Heart left ventricle (tissue), 16 donors: ENCODE data around the gene VCPKMT. TPM values are rescaled to one million over a fixed set of nuclear protein-coding genes. Genes with fewer than 3 reads are reported as not detected.

Source experiments
- ATAC-seq, 4 donors: fragments of 200-7000 bp; cut with Tn5 transposase; one replicate each; pipeline ENCODE4 v1.9.1; 2020 to 2022; ENCODE audit warnings: moderate library complexity in 4 of 4, mild to moderate bottlenecking in 3 of 4, moderate number of reproducible peaks in 1 of 4
- DNase-seq, 5 donors: peaks; one replicate each; pipeline ENCODE4 v3.0.0-alpha.2; 2020
- H3K27ac ChIP-seq, 12 donors: fragments of 200-600 bp; sonication (generic) in 4 of 12; one replicate each; pipeline versions ENCODE4 v1.5.0 to v1.8.0; 2016 to 2022; ENCODE audit warnings: mild to moderate bottlenecking in 2 of 12
- H3K27me3 ChIP-seq, 9 donors: fragments of 200-600 bp; sonication (generic) in 2 of 9; one replicate each; pipeline versions ENCODE4 v1.5.1 to v1.8.0; 2016 to 2022; ENCODE audit warnings: mild to moderate bottlenecking in 3 of 9
- H3K36me3 ChIP-seq, 9 donors: fragments of 200-600 bp; sonication (generic) in 2 of 9; one replicate each; pipeline versions ENCODE4 v1.5.0 to v1.8.0; 2018 to 2022; ENCODE audit warnings: mild to moderate bottlenecking in 2 of 9
- H3K4me1 ChIP-seq, 12 donors: fragments of 200-600 bp; sonication (generic) in 4 of 12; one replicate each; pipeline versions ENCODE4 v1.5.0 to v1.8.0; 2016 to 2022; ENCODE audit warnings: mild to moderate bottlenecking in 3 of 12
- H3K4me3 ChIP-seq, 12 donors: fragments of 200-600 bp; sonication (generic) in 4 of 12; one replicate each; pipeline versions ENCODE4 v1.5.0 to v1.8.0; 2017 to 2022; ENCODE audit warnings: mild to moderate bottlenecking in 9 of 12, moderate library complexity in 4 of 12
- H3K9me3 ChIP-seq, 12 donors: fragments of 200-600 bp; sonication (generic) in 4 of 12; one replicate each; pipeline versions ENCODE4 v1.5.0 to v1.8.0; 2016 to 2022; ENCODE audit warnings: mild to moderate bottlenecking in 1 of 12
- CTCF ChIP-seq, 12 donors: fragments of 200-600 bp; sonication (generic) in 4 of 12; IDR thresholded peaks; one replicate each; pipeline versions ENCODE4 v1.5.0 to v1.8.0; 2018 to 2022; ENCODE audit warnings: antibody characterized with exemption in 12 of 12, mild to moderate bottlenecking in 5 of 12
- POLR2A ChIP-seq, 2 donors: fragments of 450-650 bp; IDR thresholded peaks; one replicate each; pipeline ENCODE4 v1.6.1; 2017; ENCODE audit warnings: antibody characterized with exemption in 2 of 2, mild to moderate bottlenecking in 2 of 2, moderate library complexity in 2 of 2
- WGBS, 4 donors: extraction: QIAGEN DNeasy Blood & Tissue Kit in 2 of 4; methylation state at CpG; one replicate each; pipeline versions ENCODE4 v1.1.5 to v1.1.7; 2013 to 2018; 5-methylcytosine and 5-hydroxymethylcytosine counted together
- intact Hi-C, 10 donors: fragments of 100-400 bp; cut with DNase I; formaldehyde crosslinking; loops; one replicate each; pipeline versions ENCODE4 v1.11.1 to v1.14.2; 2022
- polyA plus RNA-seq, 2 donors: library from polyadenylated mRNA; stranded (reverse); fragments of 200-250 nt; gene quantifications; one replicate each; pipeline ENCODE4 v1.2.3, GENCODE V29; 2013
- total RNA-seq, 9 donors: library from RNA; depleted of rRNA in 2 of 9; stranded (reverse); fragments of >200 nt in 2 of 9; fragmentation: NEBNext Ultra II Directional in 3 of 9; extraction: Animal tissue kit (Norgen Biotek cat#: 25700) in 3 of 9; gene quantifications; one replicate each; pipeline versions ENCODE4 v1.1.0 to v1.2.4, GENCODE V29; 2016 to 2023
- donor health status: ischemic (EF 13 %, LVEDD 7.1; RV severe dilation, severe dysfunction).
- donor health status: healthy with polysubstance abuse.
- donor health status: DM: no; HTN: yes; CAD: no.
- donor health status: DM: no; HTN: no; CAD: no.
- donor health status: ischemic (EF 25% LVEDD 6.9; RV normal size, moderate dysfunction).
- donor health status: ischemic (EF 25% LVEDD 5.7; RV mildly dilated, moderate dysfunction).
- donor health status: healthy.
- donor health status: DM: yes; HTN: yes; CAD: no.
- donor health status: ischemic (EF 35%, LVEDD 5.7; RV mildly dilated, moderate dysfunction).
- donor health status: nonischemic (EF 11% LVEDD 7.7; RV severe dilation, severe dysfunction).
- donor health status: DM: yes; HTN: yes; CAD: no.
- donor health status: PGD.
- donor health status: ischemic (EF 29% LVEDD 5.4; RV normal size, mild dysfunction).
- donor health status: nonischemic (EF 23%, LVEDD 6.1; RV moderate dilation, normal function).

The VCPKMT gene
- total and polyA plus RNA-seq, 11 donors: 0.95 to 7.1 (median 3.1) TPM

- H3K9me3 ChIP-seq: no peaks in the 10 kb centered on the region
- peaks cover 5 to 72% (median 28%) of the 10 kb centered on the region in 12 donors for H3K4me1 ChIP-seq
- intact Hi-C loops: loop anchor here in 2 of 10 donors (5.0 kb wide), 2 partner anchors 88 to 193 kb away; no protein-coding TSS in a partner anchor
- TF ChIP-seq CTCF (IDR thresholded peaks at IDR 0.05) (no peak), POLR2A (IDR thresholded peaks at IDR 0.05) (no peak)
- H3K4me3 ChIP-seq: no peak overlapping the region
- peak overlapping the region in 11 of 12 donors; percentile 31 to 91 (median 74) for H3K27ac ChIP-seq
- WGBS, 4 donors: 73 to 83% (median 82%) methylated on average over 13 of the region's 13 CpGs
- no peaks in the 10 kb centered on the region for H3K27me3 ChIP-seq
- ATAC-seq (no peak), DNase-seq (no peak)
- H3K36me3 ChIP-seq: no peaks in the 10 kb centered on the region
These were observed 56.4 kb downstream of the VCPKMT start for GRCh38 chr14:50059763-50060616.

Other genes with a start within 250 kb of the VCPKMT start
- gene ARF6, start 223.5 kb downstream of the VCPKMT start, total RNA-seq: 10 to 100 TPM; 20.8 to 49.3 (median 27.4) TPM
- gene ARF6, start 223.5 kb downstream of the VCPKMT start, polyA plus RNA-seq: 10 to 100 TPM; 12.0 to 29.2 TPM
- gene SOS2, start 115.0 kb upstream of the VCPKMT start, total RNA-seq: 10 to 100 TPM; 26.4 to 47.3 (median 31.5) TPM
- 10 to 100 TPM in 1 of 2 donors, 1 to 10 TPM in 1; 8.8 to 25.9 TPM for gene SOS2, start 115.0 kb upstream of the VCPKMT start, polyA plus RNA-seq
- gene L2HGDH, start 195.7 kb upstream of the VCPKMT start, total RNA-seq: 10 to 100 TPM in 3 of 9 donors, 1 to 10 TPM in 6; 6.5 to 12.2 (median 9.1) TPM
- 10 to 100 TPM in 1 of 2 donors, 1 to 10 TPM in 1; 2.5 to 10.6 TPM for gene L2HGDH, start 195.7 kb upstream of the VCPKMT start, polyA plus RNA-seq
- 10 to 100 TPM; 12.6 to 29.9 (median 23.7) TPM for gene DMAC2L, start 195.8 kb upstream of the VCPKMT start, total RNA-seq
- gene DMAC2L, start 195.8 kb upstream of the VCPKMT start, polyA plus RNA-seq: 10 to 100 TPM; 16.0 to 19.8 TPM